Right cardiac atrium (tissue), 5 donors: ENCODE results near the gene RARB. TPM values are rescaled to one million over a fixed set of nuclear protein-coding genes. Genes with fewer than 3 reads are reported as not detected.

Experiments used
- ATAC-seq, 2 donors: fragments of 200-7000 bp; cut with Tn5 transposase; one replicate each; pipeline versions ENCODE4 v1.8.0 to v1.9.1; 2020; ENCODE audit warnings: moderate library complexity in 2 of 2, mild to moderate bottlenecking in 1 of 2
- DNase-seq, 3 donors: peaks; one replicate each; pipeline ENCODE4 v3.0.0-alpha.2; 2020
- H3K27ac ChIP-seq: one replicate; pipeline ENCODE4 v1.5.1; 2013; ENCODE audit warnings: mild to moderate bottlenecking, low read length, control low read depth, moderate library complexity
- H3K27me3 ChIP-seq: one replicate; pipeline ENCODE4 v1.6.1; 2013; ENCODE audit not compliant: control insufficient read depth, insufficient read depth
- H3K4me1 ChIP-seq: one replicate; pipeline ENCODE4 v1.6.1; 2013; ENCODE audit warnings: low read length; ENCODE audit not compliant: control insufficient read depth, insufficient read depth
- H3K4me3 ChIP-seq: one replicate; pipeline ENCODE4 v1.5.1; 2013; ENCODE audit warnings: low read length, control low read depth
- H3K9me3 ChIP-seq: one replicate; pipeline ENCODE4 v1.6.1; 2013; ENCODE audit warnings: low read length; ENCODE audit not compliant: control insufficient read depth
- WGBS: extraction: QIAGEN DNeasy Blood & Tissue Kit; methylation state at CpG from one replicate; pipeline ENCODE4 v1.1.7; 2013; 5-methylcytosine and 5-hydroxymethylcytosine counted together
- intact Hi-C, 4 donors: fragments of 100-400 bp; cut with DNase I; formaldehyde crosslinking; loops; one replicate each; pipeline versions ENCODE4 v1.11.0 to v1.14.0; 2022 to 2023
- polyA plus RNA-seq: library from polyadenylated mRNA; stranded (reverse); fragments of 200-250 nt; gene quantifications from one replicate; pipeline ENCODE4 v1.2.3, GENCODE V29; 2013
- total RNA-seq, 4 donors: library from RNA; stranded (reverse); fragmentation: NEBNext Ultra II Directional; extraction: Animal tissue kit (Norgen Biotek cat#: 25700); gene quantifications; one replicate each; pipeline ENCODE4 v1.2.1, GENCODE V29; 2021
- donor health status: healthy with polysubstance abuse.
- donor health status: DM: no; HTN: yes; CAD: no.
- donor health status: DM: no; HTN: no; CAD: no.
- donor health status: DM: no; HTN: yes; CAD: no; lungs with severe emphysema.
- donor health status: DM: yes; HTN: yes; CAD: no.

RARB gene
- total and polyA plus RNA-seq, 5 donors: 9.5 to 26.4 (median 24.0) TPM

- H3K4me1 ChIP-seq: peaks cover 11% of the 10 kb centered on the region
- no peak for ATAC-seq
Measured at GRCh38 chr3:25457671-25458419, 29.8 kb downstream of the RARB start.

GRCh38 chr3:25458420-25458814 lies 30.4 kb downstream of the RARB start:
- H3K9me3 ChIP-seq: no peaks in the 10 kb centered on the region
- WGBS: 34% methylated on average over 2 of the region's 2 CpGs
- H3K4me3 ChIP-seq: no peak overlapping the region
- intact Hi-C loops: no loop called here
- H3K4me1 ChIP-seq: peaks cover 11% of the 10 kb centered on the region
- ATAC-seq: no peak
- H3K27me3 ChIP-seq: no peaks in the 10 kb centered on the region
- no peak for DNase-seq
- H3K27ac ChIP-seq: no peak overlapping the region

More at GRCh38 chr3:25457671-25458419, 29.8 kb downstream of the RARB start:
- Histone ChIP-seq H3K27ac (peak overlapping the region; percentile 84), H3K9me3 (no peaks in the 10 kb centered on the region), H3K4me3 (no peak overlapping the region), H3K27me3 (no peaks in the 10 kb centered on the region)
- intact Hi-C loops: no loop called here
- 44% methylated on average over 7 of the region's 7 CpGs for WGBS
- no peak for DNase-seq

- no peak overlapping the region for H3K27ac ChIP-seq
- no peak overlapping the region for H3K4me3 ChIP-seq
Measured at GRCh38 chr3:25460751-25461150, 32.7 kb downstream of the RARB start.

GRCh38 chr3:25461946-25462345 lies 33.9 kb downstream of the RARB start:
- intact Hi-C loops: no loop called here
- H3K9me3 ChIP-seq: no peaks in the 10 kb centered on the region
- no peak for DNase-seq
- H3K4me1 ChIP-seq: peaks cover 6% of the 10 kb centered on the region
- no peak for ATAC-seq
- no peak overlapping the region for H3K27ac ChIP-seq
- WGBS: 80% methylated on average over 3 of the region's 3 CpGs
- no peak overlapping the region for H3K4me3 ChIP-seq
- H3K27me3 ChIP-seq: no peaks in the 10 kb centered on the region

More at GRCh38 chr3:25460751-25461150, 32.7 kb downstream of the RARB start:
- H3K27me3 ChIP-seq: no peaks in the 10 kb centered on the region
- no peak for DNase-seq
- WGBS: 49% methylated on average over 2 of the region's 2 CpGs
- peaks cover 6% of the 10 kb centered on the region for H3K4me1 ChIP-seq
- peak in 1 of 2 donors; percentile 68 for ATAC-seq
- no peaks in the 10 kb centered on the region for H3K9me3 ChIP-seq
- intact Hi-C loops: no loop called here

- Histone ChIP-seq H3K27ac (no peak overlapping the region), H3K9me3 (no peaks in the 10 kb centered on the region), H3K4me3 (no peak overlapping the region), H3K27me3 (no peaks in the 10 kb centered on the region), H3K4me1 (peaks cover 6% of the 10 kb centered on the region)
- DNase-seq: no peak
- 94% methylated on average over 1 of the region's 1 CpG for WGBS
- intact Hi-C loops: no loop called here
- ATAC-seq: no peak
Measured at GRCh38 chr3:25462495-25462894, 34.4 kb downstream of the RARB start.

GRCh38 chr3:25463836-25464418 lies 35.9 kb downstream of the RARB start:
- 73% methylated on average over 3 of the region's 3 CpGs for WGBS

GRCh38 chr3:25465266-25465860 lies 37.3 kb downstream of the RARB start:
- Histone ChIP-seq H3K9me3 (no peaks in the 10 kb centered on the region), H3K4me3 (no peak overlapping the region), H3K4me1 (peaks cover 5% of the 10 kb centered on the region), H3K27ac (peak overlapping the region; percentile 6), H3K27me3 (no peaks in the 10 kb centered on the region)
- no peak for DNase-seq
- ATAC-seq: no peak
- intact Hi-C loops: no loop called here
- WGBS: 81% methylated on average over 5 of the region's 5 CpGs

More at GRCh38 chr3:25463836-25464418, 35.9 kb downstream of the RARB start:
- DNase-seq: no peak
- intact Hi-C loops: no loop called here
- H3K27ac ChIP-seq: no peak overlapping the region
- no peaks in the 10 kb centered on the region for H3K27me3 ChIP-seq
- H3K4me3 ChIP-seq: no peak overlapping the region
- no peak for ATAC-seq
- H3K9me3 ChIP-seq: no peaks in the 10 kb centered on the region
- H3K4me1 ChIP-seq: peaks cover 5% of the 10 kb centered on the region

GRCh38 chr3:25468866-25469319 lies 40.8 kb downstream of the RARB start:
- no peak overlapping the region for H3K4me3 ChIP-seq
- no peaks in the 10 kb centered on the region for H3K27me3 ChIP-seq
- H3K9me3 ChIP-seq: no peaks in the 10 kb centered on the region
- intact Hi-C loops: no loop called here
- H3K4me1 ChIP-seq: peaks cover 8% of the 10 kb centered on the region
- WGBS: 10% methylated on average over 6 of the region's 6 CpGs
- peak; percentile 88 to 93 for ATAC-seq
- H3K27ac ChIP-seq: peak overlapping the region; percentile 91
- DNase-seq: peak; percentile 78 to 89 (median 87)

GRCh38 chr3:25469558-25469957 lies 41.5 kb downstream of the RARB start:
- Histone ChIP-seq H3K27me3 (no peaks in the 10 kb centered on the region), H3K4me3 (no peak overlapping the region), H3K27ac (peak overlapping the region; percentile 19), H3K9me3 (no peaks in the 10 kb centered on the region), H3K4me1 (peaks cover 8% of the 10 kb centered on the region)
- intact Hi-C loops: no loop called here
- DNase-seq (peak; percentile 31 to 80 (median 58)), ATAC-seq (peak; percentile 16 to 22)
- 46% methylated on average over 2 of the region's 2 CpGs for WGBS

- DNase-seq (peak in 1 of 3 donors; percentile 54), ATAC-seq (no peak)
- Histone ChIP-seq H3K27me3 (no peaks in the 10 kb centered on the region), H3K27ac (no peak overlapping the region), H3K4me1 (peaks cover 8% of the 10 kb centered on the region), H3K9me3 (no peaks in the 10 kb centered on the region), H3K4me3 (peak overlapping the region; percentile 38)
- intact Hi-C loops: no loop called here
- 16% methylated on average over 9 of the region's 9 CpGs for WGBS
Measured at GRCh38 chr3:25471081-25471768, 43.2 kb downstream of the RARB start.

GRCh38 chr3:25472153-25472552 lies 44.1 kb downstream of the RARB start:
- H3K9me3 ChIP-seq: no peaks in the 10 kb centered on the region
- 90% methylated on average over 5 of the region's 5 CpGs for WGBS
- ATAC-seq (no peak), DNase-seq (no peak)
- H3K4me1 ChIP-seq: peaks cover 8% of the 10 kb centered on the region
- H3K4me3 ChIP-seq: no peak overlapping the region
- peak overlapping the region; percentile 48 for H3K27ac ChIP-seq
- intact Hi-C loops: no loop called here
- no peaks in the 10 kb centered on the region for H3K27me3 ChIP-seq
